Stimulated activated CD8-positive, alpha-beta memory T cell treated with anti-CD3 and anti-CD28 coated beads, Interleukin-12 subunit alpha, Interleukin-12 subunit beta, amount 100 ng/mL, for 24 hours (primary cell): ENCODE data around the gene CCNY.
"Not testable (repeated sequence)": the region's sequence is repeated elsewhere in the genome, so short reads cannot be mapped to it uniquely, and the experiment has no call there.

Experiments
- DNase-seq: peaks from one replicate; pipeline ENCODE4 v3.0.0-alpha.2; 2020; ENCODE audit errors: extremely low read depth

Gene CCNY

DNA sequence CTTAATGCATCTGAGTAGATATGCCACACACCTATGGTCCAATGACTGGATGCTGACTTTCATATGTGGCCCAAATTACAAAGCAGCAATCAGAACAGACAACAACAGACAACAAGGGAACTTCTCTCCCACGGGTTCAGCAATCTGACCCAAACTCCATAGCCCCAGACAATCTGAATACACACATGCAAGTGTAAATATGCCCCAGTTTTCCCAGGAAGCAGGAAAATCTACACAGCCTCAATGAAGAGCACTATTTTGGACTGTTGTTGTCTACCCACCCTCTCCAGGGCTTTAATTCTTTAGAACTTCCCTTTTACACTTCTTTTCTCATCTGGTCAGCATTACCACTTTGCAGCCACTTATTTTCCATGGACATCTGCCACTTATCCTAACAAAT lies 2.0 kb upstream of the CCNY start:
- no peak for DNase-seq

- DNase-seq: no peak
These were observed 901 bp upstream of the CCNY start for GRCh38 chr10:35335133-35336083.

- DNase-seq: no peak
These were observed 863 bp downstream of the CCNY start for GRCh38 chr10:35336921-35337823.

DNA sequence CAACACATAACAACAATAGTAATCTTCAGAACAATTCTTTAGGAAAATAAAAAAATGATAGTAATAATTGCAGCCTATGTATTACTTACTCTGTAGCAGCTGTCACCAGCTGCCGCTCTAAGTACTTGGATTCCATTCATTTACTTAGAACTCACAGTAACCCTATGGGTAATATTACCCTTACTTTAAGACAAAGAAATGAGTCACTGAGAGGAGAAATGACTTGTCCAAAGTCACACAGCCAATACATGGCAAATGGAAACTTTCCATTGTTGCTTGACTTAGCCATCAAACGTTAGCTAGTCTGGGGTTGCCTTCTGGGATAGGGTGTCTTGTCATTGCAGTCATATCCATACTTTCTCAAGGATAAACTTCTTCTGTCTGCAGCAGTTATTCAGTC lies 3.6 kb downstream of the CCNY start:
- no peak for DNase-seq

DNA sequence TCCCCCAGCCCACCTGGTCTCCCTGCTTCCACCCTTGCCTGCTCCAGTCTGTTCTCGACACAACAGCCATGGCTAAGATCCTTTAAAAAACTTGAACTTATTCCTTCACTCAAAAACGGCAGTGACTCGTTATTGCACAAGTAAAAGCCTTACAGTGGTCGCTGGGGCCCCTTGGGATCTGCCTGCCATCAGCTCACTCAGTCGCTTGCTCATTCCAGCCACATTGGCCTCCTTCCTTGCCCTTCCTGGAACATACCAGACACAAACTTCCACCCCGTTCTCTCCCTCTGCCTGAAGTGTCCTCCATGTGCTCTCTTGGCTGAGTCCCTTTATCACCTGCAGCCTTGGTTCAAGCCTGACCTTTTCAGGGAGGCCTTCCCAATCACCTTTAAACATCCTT lies 4.7 kb downstream of the CCNY start:
- DNase-seq: no peak

DNA sequence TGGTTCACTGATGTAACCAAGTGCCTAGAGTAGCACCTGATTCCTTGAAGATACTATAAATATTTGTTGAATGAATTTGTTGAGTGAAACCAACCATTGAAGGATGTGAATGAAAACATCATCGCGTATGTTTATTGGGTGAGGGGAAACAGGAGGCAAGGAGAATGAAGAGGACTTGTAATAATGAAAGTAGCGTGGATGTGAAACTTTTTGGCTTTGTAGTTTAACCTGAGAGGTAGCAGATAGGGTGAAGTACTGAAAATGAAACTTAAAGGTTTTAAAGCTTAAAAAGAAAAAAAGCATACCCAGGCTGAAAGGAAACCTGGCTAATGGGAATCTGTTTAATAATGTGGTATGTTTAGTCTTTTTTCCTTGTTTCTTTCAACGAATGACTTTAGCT lies 5.2 kb downstream of the CCNY start:
- no peak for DNase-seq

GRCh38 chr10:35342183-35342753 lies 6.0 kb downstream of the CCNY start:
- DNase-seq: no peak

- DNase-seq: no peak
These were observed 7.4 kb downstream of the CCNY start for GRCh38 chr10:35343739-35344138.

GRCh38 chr10:35345383-35345742 lies 9.1 kb downstream of the CCNY start:
- DNase-seq: no peak

DNA sequence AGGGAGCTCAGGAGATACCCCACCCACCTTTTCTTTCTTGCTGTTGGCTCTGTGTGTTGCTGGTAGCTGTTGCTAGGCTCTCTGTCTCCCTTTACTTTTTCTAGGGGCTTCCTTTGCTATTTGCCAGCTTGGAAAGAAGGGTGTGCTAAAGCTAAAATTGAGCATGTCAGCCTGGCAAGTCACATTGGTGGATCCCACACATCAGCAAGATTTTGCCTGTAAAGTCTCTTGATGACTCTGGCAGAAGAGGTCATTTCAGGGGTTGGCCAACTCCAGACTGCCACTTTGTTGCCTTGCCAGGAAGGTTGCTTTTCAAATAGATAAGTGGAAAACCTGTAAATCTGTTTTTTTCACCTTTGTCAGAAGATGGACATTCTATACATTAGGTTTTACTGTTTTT lies 9.9 kb downstream of the CCNY start:
- no peak for DNase-seq

GRCh38 chr10:35347121-35347562 lies 10.8 kb downstream of the CCNY start:
- no peak for DNase-seq

DNA sequence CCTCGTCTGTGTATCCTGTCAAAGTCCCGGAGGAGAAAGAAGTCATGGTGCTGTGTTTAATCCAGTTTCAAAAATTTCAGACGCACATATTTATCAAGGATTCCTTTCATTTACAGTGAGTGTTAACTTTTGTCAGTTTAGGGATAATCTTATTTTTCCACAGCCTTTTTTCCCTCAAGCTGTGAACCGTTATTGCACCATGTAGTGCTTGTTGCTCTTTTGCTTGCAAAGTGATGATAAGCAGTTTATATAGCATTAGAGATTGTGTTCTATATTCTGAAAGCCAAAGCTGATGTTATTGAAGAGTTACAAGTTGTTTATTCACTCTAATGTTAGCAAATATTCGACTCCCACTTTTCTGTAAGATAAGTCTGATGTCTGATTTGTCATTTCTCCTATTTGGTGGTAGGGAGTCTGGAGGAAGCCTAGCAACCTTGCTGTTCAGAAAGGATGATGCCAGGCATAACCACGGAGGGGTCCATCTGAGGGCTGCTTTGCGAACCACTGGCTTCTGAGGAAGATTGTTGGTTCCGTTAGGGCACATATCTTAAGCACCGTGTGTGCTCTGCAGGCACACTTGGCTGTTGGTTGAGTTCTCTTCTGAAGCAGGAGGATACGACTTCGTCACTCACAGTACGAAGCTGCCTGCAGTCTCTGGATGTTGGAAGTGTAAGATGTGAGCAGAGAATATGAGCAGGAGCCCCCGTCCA lies 11.7 kb downstream of the CCNY start:
- no peak for DNase-seq

- no peak for DNase-seq
These were observed 12.5 kb downstream of the CCNY start for GRCh38 chr10:35348609-35349388.

- DNase-seq: no peak
These were observed 13.1 kb downstream of the CCNY start for GRCh38 chr10:35349389-35349915.

- DNase-seq: no peak
These were observed 14.7 kb downstream of the CCNY start for GRCh38 chr10:35351021-35351420.

- no peak for DNase-seq
These were observed 15.8 kb downstream of the CCNY start for GRCh38 chr10:35352097-35352496.

DNA sequence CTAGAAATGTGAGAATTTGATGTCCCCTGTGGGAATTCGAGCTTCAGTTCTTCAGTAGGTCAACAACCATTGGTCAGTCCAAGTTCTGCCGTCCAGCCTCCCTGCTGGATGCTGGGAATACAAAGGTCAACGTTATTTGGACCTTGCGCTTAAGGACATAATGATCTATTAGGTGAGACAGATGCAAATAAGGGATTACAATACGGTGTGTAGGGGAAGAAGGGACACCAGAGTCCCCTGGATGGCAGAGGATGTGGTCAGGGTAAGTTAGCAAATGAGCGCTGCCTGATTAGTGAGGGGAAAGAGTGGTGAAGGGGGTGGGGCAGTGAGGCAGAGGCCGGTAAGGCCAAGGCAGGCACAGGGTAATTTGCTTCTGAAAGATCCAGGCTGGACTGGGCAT lies 16.2 kb downstream of the CCNY start:
- DNase-seq: no peak

DNA sequence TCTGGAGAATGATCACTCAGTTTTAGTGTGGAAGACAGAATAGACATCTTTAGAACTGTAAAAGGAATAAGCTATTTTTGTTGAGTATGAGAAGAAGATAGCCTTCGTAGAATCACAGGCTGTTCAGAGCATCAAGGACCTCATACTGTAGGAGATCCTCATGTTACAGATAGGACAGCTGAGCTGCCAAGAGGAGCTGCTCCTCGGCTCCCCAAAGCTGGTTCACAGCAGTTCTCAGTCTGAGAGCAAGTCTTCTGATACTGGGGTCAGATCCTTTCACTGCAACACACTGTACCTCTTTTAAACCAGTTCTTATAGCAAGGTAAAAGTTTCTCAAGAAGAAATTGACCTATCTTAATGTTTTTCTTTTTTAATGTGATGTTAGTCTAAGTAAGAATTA lies 17.1 kb downstream of the CCNY start:
- no peak for DNase-seq

DNA sequence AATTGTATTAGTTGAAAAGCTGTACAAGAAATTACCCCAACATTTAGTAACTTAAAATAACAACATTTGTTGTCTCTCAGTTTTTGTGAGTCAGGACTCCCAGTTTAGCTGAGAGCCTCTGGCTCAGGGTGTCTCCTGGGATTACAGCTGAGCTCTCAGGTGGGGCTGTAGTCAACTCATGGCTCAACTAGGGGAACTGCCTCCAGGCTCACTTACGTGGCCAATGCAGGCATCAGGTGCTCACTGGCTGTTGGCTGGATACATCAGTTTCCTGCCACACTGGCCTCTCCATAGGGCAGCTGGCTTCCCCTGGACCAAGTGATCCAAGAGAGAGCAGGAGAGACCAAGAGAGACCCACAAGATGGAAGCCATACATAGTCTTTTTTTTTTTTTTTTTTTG lies 17.5 kb downstream of the CCNY start:
- DNase-seq: no peak

GRCh38 chr10:35354257-35354656 lies 17.9 kb downstream of the CCNY start:
- DNase-seq: not testable (repeated sequence)
